Coronary artery (tissue), 2 donors: ENCODE results near the gene MGLL.

Source experiments
- DNase-seq: peaks from one replicate; pipeline ENCODE4 v3.0.0-alpha.2; 2017; ENCODE audit warnings: low spot score
- H3K27ac ChIP-seq, 2 donors: fragments of 200-600 bp; sonication (generic); one replicate each; pipeline ENCODE4 v1.5.1; 2016 to 2019
- H3K4me3 ChIP-seq: fragments of 200-600 bp; sonication (generic); 2 replicates; pipeline ENCODE4 v1.5.1; 2016; ENCODE audit warnings: mild to moderate bottlenecking, moderate library complexity
- CTCF ChIP-seq: fragments of 200-600 bp; sonication (generic); IDR thresholded peaks from one replicate; pipeline ENCODE4 v1.5.1; 2019; ENCODE audit warnings: antibody characterized with exemption

The MGLL gene

GRCh38 chr3:127858937-127859336 lies 36.6 kb upstream of the MGLL start:
- no peak for DNase-seq
- H3K27ac ChIP-seq = no peak overlapping the region
- H3K4me3 ChIP-seq = no peak overlapping the region
- TF ChIP-seq CTCF = no peak

GRCh38 chr3:127858521-127858920 lies 36.2 kb upstream of the MGLL start:
- no peak overlapping the region for H3K27ac ChIP-seq
- DNase-seq = no peak
- H3K4me3 ChIP-seq = no peak overlapping the region
- TF ChIP-seq CTCF = no peak

GRCh38 chr3:127857333-127857732 lies 35.0 kb upstream of the MGLL start:
- TF ChIP-seq CTCF = no peak
- Histone ChIP-seq H3K4me3 (no peak overlapping the region), H3K27ac (no peak overlapping the region)
- DNase-seq = no peak

- TF ChIP-seq CTCF = no peak
- DNase-seq = no peak
- Histone ChIP-seq H3K27ac (no peak overlapping the region), H3K4me3 (no peak overlapping the region)
Measured at GRCh38 chr3:127856801-127857200, 34.5 kb upstream of the MGLL start.

- no peak for TF ChIP-seq CTCF
- no peak overlapping the region for H3K4me3 ChIP-seq
- no peak overlapping the region for H3K27ac ChIP-seq
- DNase-seq = no peak
Measured at GRCh38 chr3:127855246-127855645, 32.9 kb upstream of the MGLL start.

GRCh38 chr3:127853681-127854080 lies 31.4 kb upstream of the MGLL start:
- Histone ChIP-seq H3K4me3 (no peak overlapping the region), H3K27ac (no peak overlapping the region)
- no peak for TF ChIP-seq CTCF
- no peak for DNase-seq

- H3K27ac ChIP-seq = no peak overlapping the region
- no peak overlapping the region for H3K4me3 ChIP-seq
- DNase-seq = no peak
- no peak for TF ChIP-seq CTCF
Measured at GRCh38 chr3:127851899-127852298, 29.6 kb upstream of the MGLL start.
